Esophagus muscularis mucosa (tissue), 4 donors: Measurements from ENCODE around the gene KIAA0825. TPM values are rescaled to one million over a fixed set of nuclear protein-coding genes. Genes with fewer than 3 reads are reported as not detected.

Experiments used
- DNase-seq: peaks from one replicate; pipeline ENCODE4 v3.0.0-alpha.2; 2017; ENCODE audit errors: extremely low spot score
- H3K27ac ChIP-seq, 4 donors: fragments of 200-600 bp; sonication (generic); replicated peaks in 1 of 4; 1 replicate in 3 of 4; 2 replicates in 1 of 4; pipeline ENCODE4 v1.5.1; 2016 to 2019; ENCODE audit warnings: mild to moderate bottlenecking in 1 of 4
- H3K27me3 ChIP-seq, 4 donors: fragments of 200-600 bp; sonication (generic); one replicate each; pipeline versions ENCODE4 v1.5.1 to v1.6.0; 2016 to 2019
- H3K36me3 ChIP-seq, 4 donors: fragments of 200-600 bp; sonication (generic); one replicate each; pipeline ENCODE4 v1.5.1; 2016 to 2019
- H3K4me1 ChIP-seq, 4 donors: fragments of 200-600 bp; sonication (generic); one replicate each; pipeline ENCODE4 v1.5.1; 2016 to 2019
- H3K4me3 ChIP-seq, 4 donors: fragments of 200-600 bp; sonication (generic); 1 replicate in 2 of 4; 2 replicates in 2 of 4; pipeline ENCODE4 v1.5.1; 2016 to 2019; ENCODE audit warnings: mild to moderate bottlenecking in 4 of 4, moderate library complexity in 1 of 4
- H3K9me3 ChIP-seq, 4 donors: fragments of 200-600 bp; sonication (generic); 1 replicate in 3 of 4; 2 replicates in 1 of 4; pipeline ENCODE4 v1.5.1; 2016 to 2019
- EP300 ChIP-seq: sonication (generic); formaldehyde crosslinking; IDR thresholded peaks from one replicate; pipeline ENCODE4 v1.6.1; 2017; ENCODE audit warnings: antibody characterized with exemption
- POLR2A ChIP-seq: fragments of 450-650 bp; IDR thresholded peaks from one replicate; pipeline ENCODE4 v1.6.1; 2017; ENCODE audit warnings: antibody characterized with exemption, moderate library complexity, mild to moderate bottlenecking, low read depth
- POLR2AphosphoS5 ChIP-seq, 2 donors: sonication (generic); formaldehyde crosslinking; IDR thresholded peaks; one replicate each; pipeline ENCODE4 v1.6.1; 2017; ENCODE audit warnings: antibody characterized with exemption in 2 of 2
- WGBS: methylation state at CpG from one replicate; pipeline ENCODE4 v1.1.5; 2018; 5-methylcytosine and 5-hydroxymethylcytosine counted together
- intact Hi-C: fragments of 100-400 bp; cut with DNase I; formaldehyde crosslinking; loops from one replicate; pipeline ENCODE4 v1.15.1; 2023
- total RNA-seq, 4 donors: library from RNA; depleted of rRNA; stranded (reverse); fragments of >200 nt; gene quantifications; one replicate each; pipeline versions ENCODE4 v1.1.0 to v1.2.1, GENCODE V29; 2016
- TF ChIP-seq, protein P1 (sequence below), 3 experiments: fragments of 200-600 bp in 2 of 3; fragments of 450-650 bp in 1 of 3; sonication (generic) in 2 of 3; IDR thresholded peaks; one replicate each; pipeline ENCODE4 v1.5.1; 2017 to 2019; ENCODE audit warnings: antibody characterized with exemption in 3 of 3, mild to moderate bottlenecking in 2 of 3, moderate library complexity in 1 of 3

The KIAA0825 gene
- total RNA-seq, 4 donors from 2014 or later: 2.3 to 4.2 (median 2.9) TPM

DNA sequence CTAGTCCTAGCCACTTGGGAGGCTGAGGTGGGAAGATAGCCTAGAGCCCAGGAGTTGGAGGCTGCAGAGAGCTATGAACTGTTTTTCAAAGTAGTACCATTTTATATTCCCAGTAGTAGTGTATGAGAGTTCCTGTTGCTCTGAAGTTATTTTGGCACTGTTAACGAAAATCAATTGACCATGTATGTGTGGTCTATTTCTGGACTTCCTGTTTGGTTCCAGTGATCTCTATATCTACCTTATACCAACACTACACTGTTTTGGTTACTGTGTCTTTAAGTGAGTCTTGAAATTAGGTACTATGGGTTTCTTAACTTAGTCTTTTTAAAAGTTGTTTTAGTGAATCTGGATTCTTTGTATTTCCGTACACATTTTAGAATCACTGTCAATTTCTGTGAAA is 13.6 kb upstream of the KIAA0825 start:
- Histone ChIP-seq H3K4me1 (no peaks in the 10 kb centered on the region), H3K9me3 (peaks cover 0 to 9% (median 2%) of the 10 kb centered on the region in 4 donors), H3K27me3 (no peaks in the 10 kb centered on the region), H3K4me3 (no peak overlapping the region), H3K36me3 (peaks cover 0 to 40% (median 16%) of the 10 kb centered on the region in 4 donors), H3K27ac (no peak overlapping the region)
- DNase-seq: no peak
- intact Hi-C loops: no loop called here
- TF ChIP-seq, protein P1, sequence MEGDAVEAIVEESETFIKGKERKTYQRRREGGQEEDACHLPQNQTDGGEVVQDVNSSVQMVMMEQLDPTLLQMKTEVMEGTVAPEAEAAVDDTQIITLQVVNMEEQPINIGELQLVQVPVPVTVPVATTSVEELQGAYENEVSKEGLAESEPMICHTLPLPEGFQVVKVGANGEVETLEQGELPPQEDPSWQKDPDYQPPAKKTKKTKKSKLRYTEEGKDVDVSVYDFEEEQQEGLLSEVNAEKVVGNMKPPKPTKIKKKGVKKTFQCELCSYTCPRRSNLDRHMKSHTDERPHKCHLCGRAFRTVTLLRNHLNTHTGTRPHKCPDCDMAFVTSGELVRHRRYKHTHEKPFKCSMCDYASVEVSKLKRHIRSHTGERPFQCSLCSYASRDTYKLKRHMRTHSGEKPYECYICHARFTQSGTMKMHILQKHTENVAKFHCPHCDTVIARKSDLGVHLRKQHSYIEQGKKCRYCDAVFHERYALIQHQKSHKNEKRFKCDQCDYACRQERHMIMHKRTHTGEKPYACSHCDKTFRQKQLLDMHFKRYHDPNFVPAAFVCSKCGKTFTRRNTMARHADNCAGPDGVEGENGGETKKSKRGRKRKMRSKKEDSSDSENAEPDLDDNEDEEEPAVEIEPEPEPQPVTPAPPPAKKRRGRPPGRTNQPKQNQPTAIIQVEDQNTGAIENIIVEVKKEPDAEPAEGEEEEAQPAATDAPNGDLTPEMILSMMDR (IDR thresholded peaks at IDR 0.05): no peak
- no peak for TF ChIP-seq POLR2AphosphoS5 (IDR thresholded peaks at IDR 0.05)
- no peak for TF ChIP-seq POLR2A
- no peak for TF ChIP-seq EP300
- WGBS: 89% methylated on average over 2 of the region's 2 CpGs

DNA sequence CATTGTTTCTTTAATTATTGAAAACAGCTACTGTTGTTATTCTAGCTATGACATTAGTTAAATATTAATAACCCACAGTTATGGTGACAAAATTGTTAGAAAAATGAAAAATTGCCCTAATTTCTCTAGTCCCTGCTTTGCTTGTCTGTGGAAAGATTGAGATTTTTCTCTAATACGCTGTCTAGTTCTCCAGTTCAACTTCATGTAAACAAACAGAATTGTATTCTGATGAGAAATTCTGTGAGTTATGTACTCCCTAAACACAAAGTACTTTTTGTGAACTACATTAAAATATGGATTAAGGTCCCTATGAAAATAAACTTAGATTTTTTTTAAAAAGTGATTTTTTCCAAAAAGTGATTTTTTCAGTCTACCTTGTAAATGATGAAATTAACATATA is 8.8 kb upstream of the KIAA0825 start:
- H3K36me3 ChIP-seq: peaks cover 0 to 27% (median 13%) of the 10 kb centered on the region in 4 donors
- no peak for DNase-seq
- no peak overlapping the region for H3K27ac ChIP-seq
- H3K4me3 ChIP-seq: no peak overlapping the region
- H3K27me3 ChIP-seq: no peaks in the 10 kb centered on the region
- intact Hi-C loops: no loop called here
- peaks cover 0 to 9% (median 2%) of the 10 kb centered on the region in 4 donors for H3K9me3 ChIP-seq
- WGBS: 85% methylated on average over 1 of the region's 1 CpG
- TF ChIP-seq, protein P1 (IDR thresholded peaks at IDR 0.05): no peak
- H3K4me1 ChIP-seq: no peaks in the 10 kb centered on the region

DNA sequence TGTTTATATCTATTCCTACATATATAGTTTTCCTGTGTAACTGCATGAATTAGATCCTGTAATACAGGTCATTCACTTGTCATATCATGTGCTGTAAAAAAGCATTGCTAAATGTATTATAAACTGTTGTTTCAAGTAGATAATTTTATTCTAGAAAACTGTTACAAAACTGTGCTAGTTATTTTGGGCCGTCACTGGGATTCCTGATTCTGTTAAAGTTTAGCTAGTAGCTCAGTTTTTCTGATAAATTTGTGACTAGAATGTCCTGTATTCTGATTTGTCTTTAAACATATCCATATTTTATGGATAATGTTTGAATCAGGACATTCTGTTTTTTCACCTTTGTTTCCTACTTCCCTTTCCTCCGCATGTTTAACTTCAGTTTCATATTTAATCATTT is 5.5 kb upstream of the KIAA0825 start:
- H3K4me3 ChIP-seq: no peak overlapping the region

DNA sequence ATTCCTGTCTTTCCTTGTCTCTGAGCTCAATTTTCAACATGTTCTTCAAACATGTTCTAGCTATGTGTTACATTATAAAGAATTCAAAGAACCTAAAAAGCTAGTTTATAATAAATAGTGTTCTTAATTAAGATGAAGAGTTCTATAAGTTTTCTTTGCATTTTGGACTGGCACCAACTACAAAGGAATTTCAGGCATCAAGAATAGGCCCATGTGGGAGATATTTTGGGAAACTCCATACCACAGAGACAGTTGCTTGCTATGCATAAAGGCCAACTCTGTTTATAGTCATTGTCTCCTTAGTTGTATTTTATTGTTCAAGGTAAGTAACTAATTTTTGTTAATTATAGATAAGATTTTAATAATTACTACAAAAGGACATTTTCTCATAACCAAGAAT is 4.6 kb upstream of the KIAA0825 start:
- no peak overlapping the region for H3K27ac ChIP-seq
- intact Hi-C loops: no loop called here

More for the DNA sequence above, 5.5 kb upstream of the KIAA0825 start:
- DNase-seq: no peak
- Histone ChIP-seq H3K27ac (no peak overlapping the region), H3K4me1 (peaks cover 8 to 12% (median 11%) of the 10 kb centered on the region in 4 donors), H3K9me3 (no peaks in the 10 kb centered on the region), H3K36me3 (no peaks in the 10 kb centered on the region), H3K27me3 (no peaks in the 10 kb centered on the region)
- TF ChIP-seq POLR2A (no peak), POLR2AphosphoS5 (IDR thresholded peaks at IDR 0.05) (no peak), EP300 (no peak)
- TF ChIP-seq, protein P1 (IDR thresholded peaks at IDR 0.05): no peak
- intact Hi-C loops: no loop called here
- WGBS: 77% methylated on average over 2 of the region's 2 CpGs

DNA sequence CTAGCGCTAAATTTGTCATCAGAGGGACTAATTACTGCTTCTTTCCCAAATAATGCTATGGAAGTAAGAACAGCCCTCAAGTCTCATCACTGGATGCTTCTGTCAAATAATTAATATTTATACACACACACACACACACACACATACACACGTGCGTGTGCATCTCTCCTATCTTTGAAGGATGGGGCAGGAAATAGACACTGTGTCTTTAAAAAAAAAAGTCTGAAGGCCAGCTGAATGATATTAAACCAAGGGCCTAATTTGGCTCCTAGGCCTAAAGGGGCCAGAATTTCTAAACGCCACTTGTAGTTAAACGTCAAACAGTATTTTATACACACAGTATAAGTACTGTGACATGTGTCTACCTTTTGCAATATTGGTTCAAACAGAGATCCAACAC is 3.4 kb upstream of the KIAA0825 start:
- H3K4me1 ChIP-seq: peaks cover 15 to 22% (median 19%) of the 10 kb centered on the region in 4 donors
- DNase-seq: no peak
- intact Hi-C loops: no loop called here
- H3K4me3 ChIP-seq: no peak overlapping the region
- no peak overlapping the region for H3K27ac ChIP-seq
- H3K27me3 ChIP-seq: no peaks in the 10 kb centered on the region
- TF ChIP-seq POLR2A (no peak), EP300 (no peak), POLR2AphosphoS5 (IDR thresholded peaks at IDR 0.05) (no peak)
- TF ChIP-seq, protein P1 (IDR thresholded peaks at IDR 0.05): no peak
- no peaks in the 10 kb centered on the region for H3K36me3 ChIP-seq
- 62% methylated on average over 5 of the region's 5 CpGs for WGBS
- H3K9me3 ChIP-seq: no peaks in the 10 kb centered on the region

More for the DNA sequence above, 4.6 kb upstream of the KIAA0825 start:
- H3K4me3 ChIP-seq: no peak overlapping the region
- peaks cover 8 to 13% (median 11%) of the 10 kb centered on the region in 4 donors for H3K4me1 ChIP-seq
- no peaks in the 10 kb centered on the region for H3K36me3 ChIP-seq
- no peak for DNase-seq
- no peaks in the 10 kb centered on the region for H3K9me3 ChIP-seq
- H3K27me3 ChIP-seq: no peaks in the 10 kb centered on the region
- TF ChIP-seq, protein P1 (IDR thresholded peaks at IDR 0.05): no peak
- TF ChIP-seq POLR2A (no peak), POLR2AphosphoS5 (IDR thresholded peaks at IDR 0.05) (no peak), EP300 (no peak)
